ENCODE results near the gene SHPK.

The SHPK gene

GRCh38 chr17:3626831-3627768 is 8.9 kb downstream of the SHPK start:
- no peak for DNase-seq

DNA sequence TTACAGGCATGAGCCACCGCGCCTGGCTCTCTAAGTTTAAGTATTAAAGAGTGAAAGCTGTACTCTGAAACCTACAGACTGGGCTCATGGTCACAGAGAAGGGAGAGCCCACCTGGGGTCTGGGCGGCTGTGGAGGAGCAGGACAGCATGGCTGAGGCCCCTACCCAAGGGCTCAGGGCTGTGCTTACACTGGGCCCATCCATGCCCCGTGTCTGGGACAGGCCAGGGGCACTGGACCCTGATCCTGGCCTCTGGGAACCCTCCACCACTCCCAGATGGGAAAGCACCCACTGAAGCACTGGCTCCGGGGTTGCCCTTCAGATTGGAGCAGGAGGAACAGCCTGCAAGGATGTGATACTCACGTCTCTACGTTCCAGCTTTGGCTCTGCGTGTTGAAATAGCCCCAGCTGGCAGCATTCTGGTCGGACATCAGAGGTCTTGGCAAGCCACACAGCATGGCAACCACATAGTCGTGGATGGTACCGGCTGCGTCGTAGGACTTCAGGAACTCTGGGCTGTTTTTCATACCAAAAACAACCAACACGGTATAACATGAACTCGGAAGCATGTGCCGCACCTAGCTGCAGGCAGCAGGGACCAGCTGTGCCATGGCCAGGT is 13.0 kb downstream of the SHPK start:
- DNase-seq: no peak

DNA sequence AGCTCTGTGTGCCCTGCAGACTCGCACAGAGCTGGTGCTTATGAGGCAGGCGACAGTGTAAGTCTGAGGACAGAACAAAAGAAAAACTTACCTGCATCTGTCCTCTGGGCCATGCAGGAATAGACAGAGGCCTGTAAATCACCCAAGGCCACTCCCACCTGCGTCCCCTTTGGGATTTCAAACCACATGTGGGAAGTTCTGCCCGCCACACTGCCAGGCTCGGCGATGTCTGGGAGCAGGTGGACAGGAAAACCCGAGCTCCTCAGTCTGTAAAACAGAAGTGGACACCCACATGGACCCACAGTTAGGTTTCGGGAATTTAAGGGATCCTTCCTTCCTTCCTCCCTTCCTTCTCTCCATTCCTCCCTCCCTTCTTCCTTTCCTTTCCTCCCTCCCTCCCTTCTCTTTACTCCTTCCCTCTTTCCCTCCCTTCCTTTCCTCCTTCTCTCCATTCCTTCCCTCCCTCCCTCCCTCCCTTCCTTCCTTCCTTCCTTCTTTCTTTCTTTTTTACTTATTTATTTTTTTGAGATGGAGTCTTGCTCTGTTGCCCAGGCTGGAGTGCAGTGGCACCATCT is 14.8 kb downstream of the SHPK start:
- DNase-seq: no peak

- no peak for DNase-seq
These were observed 20.7 kb downstream of the SHPK start for GRCh38 chr17:3615160-3615870.

DNA sequence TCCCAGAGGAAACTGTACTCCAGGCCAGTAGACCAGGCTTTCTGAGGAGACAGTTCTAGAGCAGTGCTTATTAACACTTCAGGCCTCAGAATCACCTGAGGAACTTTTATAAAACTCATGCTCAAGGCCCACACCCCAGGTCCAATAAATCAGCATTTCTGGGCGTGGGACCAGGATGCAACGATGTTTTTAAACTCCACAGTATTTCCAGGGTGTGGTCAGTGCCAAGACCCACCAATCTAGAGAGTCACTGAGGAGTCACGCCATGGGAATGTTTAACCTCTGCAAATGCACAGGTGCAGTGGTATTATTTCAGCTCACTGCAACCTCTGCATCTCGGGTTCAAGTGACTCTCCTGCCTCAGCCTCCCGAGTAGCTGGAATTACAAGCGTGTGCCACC is 22.9 kb downstream of the SHPK start:
- DNase-seq: no peak

DNA sequence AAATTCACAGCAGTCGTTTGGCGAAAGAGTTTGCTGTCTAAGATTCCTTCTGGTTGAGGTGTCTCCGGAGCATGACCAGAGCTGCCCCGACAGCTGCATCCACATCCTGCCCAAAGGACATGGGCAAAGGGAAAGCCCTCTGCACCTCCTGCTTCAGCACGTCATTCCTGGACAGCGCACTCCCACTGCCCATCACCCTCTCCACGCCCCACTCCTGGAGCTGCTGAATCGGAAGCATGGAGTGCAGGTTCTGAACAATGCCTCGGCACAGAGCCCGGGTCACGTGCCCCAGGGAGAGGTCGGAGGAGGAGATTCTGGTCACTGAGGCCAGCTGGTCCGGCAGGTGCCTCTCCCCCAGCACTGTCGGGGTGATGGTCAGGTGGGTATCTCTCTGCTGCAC is 25.5 kb downstream of the SHPK start:
- no peak for DNase-seq

DNA sequence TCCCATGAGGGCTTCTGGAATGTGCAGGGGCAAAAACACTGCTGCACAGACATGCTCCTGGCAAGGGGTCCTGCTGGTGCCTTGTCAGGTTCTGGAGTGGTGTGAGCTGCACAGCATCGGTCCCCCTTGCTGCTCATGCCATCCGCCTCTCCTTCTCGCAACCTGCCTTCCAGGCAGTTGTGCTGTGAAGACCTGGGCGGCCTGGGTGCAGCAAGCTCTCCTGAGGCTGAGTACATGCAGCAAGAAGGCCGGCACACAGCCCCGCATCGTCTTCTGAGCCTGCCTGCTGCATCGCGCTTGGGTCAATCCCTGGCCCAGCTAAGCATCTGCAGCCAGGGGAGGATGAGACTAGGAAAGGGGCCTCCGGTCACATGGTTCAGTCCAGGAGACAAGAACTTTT is 26.4 kb downstream of the SHPK start:
- no peak for DNase-seq

DNA sequence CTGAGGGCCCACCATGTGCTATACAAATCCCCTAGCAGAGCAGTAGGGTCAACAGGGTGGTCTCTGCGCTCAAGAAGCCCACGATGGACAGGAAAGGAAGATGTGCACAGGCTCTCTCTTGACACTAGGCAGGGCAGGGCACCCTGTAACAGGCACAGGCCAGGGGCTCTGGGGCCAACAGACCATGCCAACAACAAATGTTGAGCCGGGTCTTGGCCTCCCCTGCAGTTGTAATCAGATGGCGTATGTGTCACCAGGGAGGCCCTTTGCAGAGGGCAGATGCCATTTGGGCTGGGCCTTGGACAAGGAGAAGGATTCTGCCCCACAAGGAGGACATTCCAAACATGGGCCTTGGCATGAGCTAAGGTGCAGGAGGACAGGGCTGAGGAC is 32.2 kb downstream of the SHPK start:
- no peak for DNase-seq

DNA sequence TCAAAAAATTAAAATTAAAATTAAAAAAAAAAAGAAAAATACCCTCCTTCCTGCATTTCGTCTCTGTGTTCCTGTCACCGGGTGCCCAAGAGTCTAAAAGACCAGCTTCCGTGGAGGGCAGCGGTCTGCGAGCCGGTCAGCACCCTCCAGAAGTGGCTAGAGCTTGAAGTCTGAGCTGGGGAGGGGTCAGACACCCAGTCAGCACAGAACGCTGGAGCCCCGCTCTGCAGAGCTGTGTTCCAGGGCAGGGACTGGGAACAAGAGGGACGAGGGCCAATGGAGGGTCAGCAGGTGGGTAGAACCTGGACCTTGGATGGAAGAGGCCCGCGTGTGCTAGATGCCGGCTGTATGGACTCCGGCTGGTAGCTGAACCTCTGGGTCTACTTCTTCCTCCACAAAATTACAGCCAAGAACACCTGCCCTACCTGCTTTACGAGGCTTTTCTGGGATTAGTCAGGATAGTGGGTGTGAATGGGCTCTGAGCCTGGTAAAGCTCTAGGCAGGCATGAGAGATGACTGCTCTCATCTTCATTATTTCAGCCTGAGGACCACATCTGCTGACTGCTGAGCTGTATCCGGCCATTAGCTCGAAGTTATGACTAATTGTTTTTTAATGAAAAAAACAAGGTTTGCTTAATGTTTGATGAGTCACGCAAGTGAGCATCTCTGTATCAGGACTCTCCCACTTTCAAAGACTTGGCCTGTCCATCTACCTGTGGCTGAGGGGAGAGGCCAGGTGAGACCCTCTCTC is 32.8 kb downstream of the SHPK start:
- DNase-seq: no peak

DNA sequence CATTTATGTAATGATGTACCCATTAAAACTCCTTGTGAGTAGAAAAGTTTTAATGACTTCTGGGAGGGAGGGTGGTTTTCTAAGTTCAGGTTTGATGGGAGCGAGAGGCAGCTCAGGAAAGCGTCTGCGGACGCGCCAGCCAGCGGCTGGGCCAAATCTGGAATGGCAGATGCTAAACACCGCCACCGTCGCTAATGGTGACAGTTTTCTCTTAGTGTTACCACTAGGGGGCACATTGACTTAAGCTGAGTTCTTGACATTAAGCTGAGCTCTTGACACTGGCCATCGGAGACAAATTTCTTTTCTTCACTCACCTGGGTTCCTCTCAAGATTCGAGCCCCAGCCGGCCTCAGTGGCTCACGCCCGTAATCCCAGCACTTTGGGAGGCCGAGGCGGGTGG is 33.6 kb downstream of the SHPK start:
- peak in 1 of 2 experiments; percentile 18 for DNase-seq

DNA sequence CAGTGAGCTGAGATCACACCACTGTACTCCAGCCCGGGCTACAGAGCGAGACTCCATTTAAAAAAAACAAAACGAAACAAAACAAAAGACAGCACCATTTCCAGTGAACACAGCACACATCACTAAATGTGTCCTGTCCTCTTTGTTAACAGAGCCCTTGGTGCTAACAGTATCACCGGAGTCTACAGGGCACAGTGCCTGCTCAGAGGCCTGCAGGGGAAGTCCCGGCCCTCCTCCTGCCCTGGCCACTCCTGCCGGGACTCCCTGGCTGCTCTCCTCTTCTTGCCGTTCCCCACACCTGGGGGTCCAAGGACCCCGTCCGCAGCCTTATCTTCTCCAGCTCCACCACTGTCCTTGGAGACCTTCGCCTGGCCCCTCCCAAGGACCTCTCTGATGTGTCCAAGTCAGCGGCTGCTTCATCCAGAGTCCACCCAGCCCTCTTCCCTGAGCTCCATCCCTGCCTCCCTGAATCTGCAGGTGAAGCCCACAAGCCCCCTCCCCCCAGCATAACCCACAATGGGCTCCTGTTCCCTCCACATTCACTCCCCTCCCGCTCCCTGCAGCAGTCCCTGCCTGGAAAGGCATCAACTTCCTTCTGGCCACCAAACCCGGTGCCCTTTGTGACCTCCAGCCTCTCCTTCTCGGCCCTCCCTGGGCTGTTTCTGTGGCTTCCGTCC is 35.4 kb downstream of the SHPK start:
- no peak for DNase-seq

DNA sequence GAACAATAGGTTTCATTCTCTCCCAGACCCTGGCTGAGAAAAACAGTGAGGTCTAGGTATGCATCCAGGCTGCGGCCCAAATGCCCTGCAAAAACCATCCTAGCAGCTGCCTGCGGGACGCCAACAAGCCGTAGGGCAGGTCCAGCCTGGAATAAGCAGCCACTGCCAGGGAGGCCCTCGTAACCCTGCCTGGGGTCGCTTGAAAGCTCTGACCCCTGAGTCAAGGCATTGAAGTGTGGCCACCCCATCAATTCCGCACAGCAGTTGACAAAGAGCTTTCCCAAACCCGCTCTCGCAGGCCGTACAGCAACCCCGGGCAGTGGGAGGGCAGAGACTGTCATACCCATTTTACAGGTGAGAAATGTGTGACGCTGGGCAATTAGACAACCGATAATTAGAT is 38.0 kb downstream of the SHPK start:
- DNase-seq: no peak

- no peak for DNase-seq
These were observed 39.1 kb downstream of the SHPK start for GRCh38 chr17:3596804-3597464.

GRCh38 chr17:3594976-3595375 is 41.1 kb downstream of the SHPK start:
- DNase-seq: no peak

GRCh38 chr17:3594051-3594800 is 41.8 kb downstream of the SHPK start:
- no peak for DNase-seq

DNA sequence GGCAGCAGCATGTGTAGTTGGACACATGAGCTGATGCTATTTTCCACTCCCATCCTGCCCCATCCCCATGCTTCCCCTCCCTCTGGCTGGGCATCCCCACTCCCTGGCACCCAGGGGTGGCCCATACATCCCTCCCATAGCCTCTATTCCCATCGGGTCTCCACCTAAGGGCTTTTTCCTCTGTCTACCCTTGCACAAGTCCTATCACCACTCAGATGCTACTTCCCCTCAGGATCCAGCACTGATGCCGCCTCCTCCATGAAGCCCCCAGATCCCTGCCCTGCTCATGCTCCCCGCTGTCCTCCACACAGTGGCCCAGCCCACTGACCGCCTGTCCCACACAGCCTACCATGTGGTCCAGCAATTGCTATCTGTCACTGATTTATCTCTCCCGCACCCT is 42.7 kb downstream of the SHPK start:
- no peak for DNase-seq

- DNase-seq: no peak
These were observed 43.7 kb downstream of the SHPK start for GRCh38 chr17:3592216-3592860.

DNA sequence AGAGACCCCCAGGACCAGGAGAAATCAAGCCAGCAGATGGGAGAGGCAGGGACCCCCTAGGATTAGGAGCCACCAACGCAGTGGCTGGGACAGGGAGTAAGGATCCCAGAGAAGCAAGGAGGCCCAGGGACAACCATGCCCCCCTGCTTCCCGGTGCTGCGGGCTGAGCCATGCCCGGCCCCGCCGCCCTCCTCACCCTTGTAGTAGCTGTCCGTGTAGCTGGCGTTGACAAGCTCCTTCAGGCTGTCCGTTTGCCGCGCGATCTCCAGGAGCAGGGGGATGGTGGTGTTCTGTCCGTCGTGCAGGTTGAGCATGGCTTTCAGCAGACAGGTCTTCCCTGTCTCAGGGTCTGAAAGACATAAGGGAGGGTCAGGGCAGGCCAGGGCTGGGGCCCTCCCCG is 45.3 kb downstream of the SHPK start:
- DNase-seq: no peak

DNA sequence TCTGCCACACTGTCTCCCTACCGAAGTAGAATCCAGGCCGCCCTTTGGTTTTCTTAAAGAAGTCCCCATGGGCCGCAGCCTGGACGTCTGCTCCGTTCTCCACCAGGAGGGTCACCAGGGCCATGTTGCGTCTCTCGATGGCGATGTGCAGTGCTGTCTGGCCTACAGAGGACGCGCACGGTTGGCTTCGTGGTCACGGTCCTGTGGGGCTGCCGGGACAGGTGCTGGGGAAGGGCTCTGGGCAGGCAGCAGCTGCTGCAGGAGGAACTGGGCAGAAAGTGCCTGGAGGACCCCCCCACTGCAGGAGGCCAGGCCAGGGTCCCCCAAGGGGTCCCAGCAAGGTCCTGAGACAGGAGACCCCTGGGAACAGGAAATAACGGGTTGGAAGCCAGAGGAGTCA is 45.8 kb downstream of the SHPK start:
- no peak for DNase-seq

GRCh38 chr17:3589784-3590183 is 46.3 kb downstream of the SHPK start:
- no peak for DNase-seq
